Tibial nerve (tissue), 3 donors: ENCODE results near the gene NEK10.

ENCODE experiments used
- POLR2A ChIP-seq, 2 donors: fragments of 450-650 bp; IDR thresholded peaks; one replicate each; pipeline ENCODE4 v1.6.1; 2017; ENCODE audit warnings: antibody characterized with exemption in 2 of 2, mild to moderate bottlenecking in 2 of 2, moderate library complexity in 2 of 2
- TF ChIP-seq, protein P1 (sequence below), 5 experiments: fragments of 200-600 bp in 3 of 5; fragments of 450-650 bp in 2 of 5; sonication (generic) in 3 of 5; IDR thresholded peaks; one replicate each; pipeline ENCODE4 v1.5.1; 2016 to 2019; ENCODE audit warnings: antibody characterized with exemption in 5 of 5, mild to moderate bottlenecking in 3 of 5, moderate library complexity in 2 of 5

- TF ChIP-seq, protein P1, sequence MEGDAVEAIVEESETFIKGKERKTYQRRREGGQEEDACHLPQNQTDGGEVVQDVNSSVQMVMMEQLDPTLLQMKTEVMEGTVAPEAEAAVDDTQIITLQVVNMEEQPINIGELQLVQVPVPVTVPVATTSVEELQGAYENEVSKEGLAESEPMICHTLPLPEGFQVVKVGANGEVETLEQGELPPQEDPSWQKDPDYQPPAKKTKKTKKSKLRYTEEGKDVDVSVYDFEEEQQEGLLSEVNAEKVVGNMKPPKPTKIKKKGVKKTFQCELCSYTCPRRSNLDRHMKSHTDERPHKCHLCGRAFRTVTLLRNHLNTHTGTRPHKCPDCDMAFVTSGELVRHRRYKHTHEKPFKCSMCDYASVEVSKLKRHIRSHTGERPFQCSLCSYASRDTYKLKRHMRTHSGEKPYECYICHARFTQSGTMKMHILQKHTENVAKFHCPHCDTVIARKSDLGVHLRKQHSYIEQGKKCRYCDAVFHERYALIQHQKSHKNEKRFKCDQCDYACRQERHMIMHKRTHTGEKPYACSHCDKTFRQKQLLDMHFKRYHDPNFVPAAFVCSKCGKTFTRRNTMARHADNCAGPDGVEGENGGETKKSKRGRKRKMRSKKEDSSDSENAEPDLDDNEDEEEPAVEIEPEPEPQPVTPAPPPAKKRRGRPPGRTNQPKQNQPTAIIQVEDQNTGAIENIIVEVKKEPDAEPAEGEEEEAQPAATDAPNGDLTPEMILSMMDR (IDR thresholded peaks at IDR 0.05): no peak
- TF ChIP-seq POLR2A (IDR thresholded peaks at IDR 0.05): no peak
Measured at GRCh38 chr3:27146786-27147185, 222.4 kb downstream of the NEK10 start.
